ENCODE data around the gene CCDC78. TPM values are rescaled to one million over a fixed set of nuclear protein-coding genes. Genes with fewer than 3 reads are reported as not detected.

The CCDC78 gene
- total and polyA plus RNA-seq, 2 experiments from 2014 or later, result 10.5 to 12.6 TPM

DNA sequence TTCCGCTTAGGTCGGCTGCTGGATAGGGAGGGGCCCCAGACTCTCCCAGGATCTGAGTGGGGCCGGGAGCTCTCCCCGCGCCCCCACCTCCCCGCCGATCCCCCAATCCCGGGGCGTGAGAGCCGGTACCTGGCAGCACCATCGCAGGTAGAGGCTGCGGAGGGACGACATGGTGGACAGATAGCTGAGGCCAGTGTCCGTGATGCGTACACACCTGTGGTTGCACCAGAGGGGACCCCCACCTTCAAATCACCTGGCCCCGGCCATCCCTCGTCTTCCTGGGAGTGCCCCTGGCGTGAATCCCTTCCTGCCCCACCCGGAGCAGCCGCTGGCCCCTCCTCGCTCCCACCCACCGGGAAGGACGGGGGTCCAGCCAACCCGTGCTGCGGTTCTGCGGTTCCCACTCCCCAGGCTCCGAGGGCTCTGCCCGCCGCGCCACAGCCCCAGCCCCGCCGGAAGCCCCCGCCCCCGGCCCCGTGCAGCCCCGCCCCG is 31.3 kb downstream of the CCDC78 start:
- Mint-ChIP-seq H3K36me3 (ENCODE audit: low read depth) (no peaks in the 10 kb centered on the region), H3K4me1 (peaks cover 3% of the 10 kb centered on the region; the same call in 2 of the 3 replicates), H3K9me3 (no peaks in the 10 kb centered on the region; the same call in 1 of the 3 replicates), H3K27me3 (ENCODE audit: insufficient read depth, low read depth, poor library complexity) (peaks cover 57% of the 10 kb centered on the region), H3K27ac (no peak overlapping the region), H3K4me3 (peak overlapping the region; percentile 52; the same call in 2 of the 3 replicates)
- Histone ChIP-seq H3F3A (replicated peaks; ENCODE audit: low read depth) (0 out of 2 replicates have a peak, but pooled peaks cover 3% of the 10 kb centered on the region), H2AFZ (no peak overlapping the region), H3K9me2 (ENCODE audit: insufficient read depth) (no peaks in the 10 kb centered on the region), H3K27ac (ENCODE audit: low read depth) (no peak overlapping the region), H3K4me3 (peak overlapping the region; percentile 68), H4K20me1 (replicated peaks; ENCODE audit: insufficient read depth) (no peaks in the 10 kb centered on the region; the same call in 1 of the 2 replicates), H3K4me2 (peak overlapping the region; percentile 85), H3K27me3 (ENCODE audit: insufficient read depth) (peaks cover 80% of the 10 kb centered on the region), H3K79me2 (replicated peaks; ENCODE audit: insufficient read depth) (no peaks in the 10 kb centered on the region), H3K36me3 (ENCODE audit: insufficient read depth) (no peaks in the 10 kb centered on the region), H3K4me1 (ENCODE audit: insufficient read depth) (no peaks in the 10 kb centered on the region; the same call in 1 of the 2 replicates)
- DNase-seq (ENCODE audit: low spot score), result no peak
- peak; percentile 1; the same call in 2 of the 3 replicates for ATAC-seq
- TF ChIP-seq, protein P1, sequence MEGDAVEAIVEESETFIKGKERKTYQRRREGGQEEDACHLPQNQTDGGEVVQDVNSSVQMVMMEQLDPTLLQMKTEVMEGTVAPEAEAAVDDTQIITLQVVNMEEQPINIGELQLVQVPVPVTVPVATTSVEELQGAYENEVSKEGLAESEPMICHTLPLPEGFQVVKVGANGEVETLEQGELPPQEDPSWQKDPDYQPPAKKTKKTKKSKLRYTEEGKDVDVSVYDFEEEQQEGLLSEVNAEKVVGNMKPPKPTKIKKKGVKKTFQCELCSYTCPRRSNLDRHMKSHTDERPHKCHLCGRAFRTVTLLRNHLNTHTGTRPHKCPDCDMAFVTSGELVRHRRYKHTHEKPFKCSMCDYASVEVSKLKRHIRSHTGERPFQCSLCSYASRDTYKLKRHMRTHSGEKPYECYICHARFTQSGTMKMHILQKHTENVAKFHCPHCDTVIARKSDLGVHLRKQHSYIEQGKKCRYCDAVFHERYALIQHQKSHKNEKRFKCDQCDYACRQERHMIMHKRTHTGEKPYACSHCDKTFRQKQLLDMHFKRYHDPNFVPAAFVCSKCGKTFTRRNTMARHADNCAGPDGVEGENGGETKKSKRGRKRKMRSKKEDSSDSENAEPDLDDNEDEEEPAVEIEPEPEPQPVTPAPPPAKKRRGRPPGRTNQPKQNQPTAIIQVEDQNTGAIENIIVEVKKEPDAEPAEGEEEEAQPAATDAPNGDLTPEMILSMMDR (conservative IDR thresholded peaks at IDR 0.05; ENCODE audit: low read depth in 2 of 2), result no peak
- TF ChIP-seq, protein P2, sequence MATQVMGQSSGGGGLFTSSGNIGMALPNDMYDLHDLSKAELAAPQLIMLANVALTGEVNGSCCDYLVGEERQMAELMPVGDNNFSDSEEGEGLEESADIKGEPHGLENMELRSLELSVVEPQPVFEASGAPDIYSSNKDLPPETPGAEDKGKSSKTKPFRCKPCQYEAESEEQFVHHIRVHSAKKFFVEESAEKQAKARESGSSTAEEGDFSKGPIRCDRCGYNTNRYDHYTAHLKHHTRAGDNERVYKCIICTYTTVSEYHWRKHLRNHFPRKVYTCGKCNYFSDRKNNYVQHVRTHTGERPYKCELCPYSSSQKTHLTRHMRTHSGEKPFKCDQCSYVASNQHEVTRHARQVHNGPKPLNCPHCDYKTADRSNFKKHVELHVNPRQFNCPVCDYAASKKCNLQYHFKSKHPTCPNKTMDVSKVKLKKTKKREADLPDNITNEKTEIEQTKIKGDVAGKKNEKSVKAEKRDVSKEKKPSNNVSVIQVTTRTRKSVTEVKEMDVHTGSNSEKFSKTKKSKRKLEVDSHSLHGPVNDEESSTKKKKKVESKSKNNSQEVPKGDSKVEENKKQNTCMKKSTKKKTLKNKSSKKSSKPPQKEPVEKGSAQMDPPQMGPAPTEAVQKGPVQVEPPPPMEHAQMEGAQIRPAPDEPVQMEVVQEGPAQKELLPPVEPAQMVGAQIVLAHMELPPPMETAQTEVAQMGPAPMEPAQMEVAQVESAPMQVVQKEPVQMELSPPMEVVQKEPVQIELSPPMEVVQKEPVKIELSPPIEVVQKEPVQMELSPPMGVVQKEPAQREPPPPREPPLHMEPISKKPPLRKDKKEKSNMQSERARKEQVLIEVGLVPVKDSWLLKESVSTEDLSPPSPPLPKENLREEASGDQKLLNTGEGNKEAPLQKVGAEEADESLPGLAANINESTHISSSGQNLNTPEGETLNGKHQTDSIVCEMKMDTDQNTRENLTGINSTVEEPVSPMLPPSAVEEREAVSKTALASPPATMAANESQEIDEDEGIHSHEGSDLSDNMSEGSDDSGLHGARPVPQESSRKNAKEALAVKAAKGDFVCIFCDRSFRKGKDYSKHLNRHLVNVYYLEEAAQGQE (IDR thresholded peaks at IDR 0.05; ENCODE audit: unreplicated experiment), result no peak
- TF ChIP-seq ZNF114 (CRISPR knock-in tag; IDR thresholded peaks at IDR 0.05) (no peak), ZNF331 (CRISPR knock-in tag; IDR thresholded peaks at IDR 0.05; ENCODE audit: low read depth) (no peak), POLR2AphosphoS5 (IDR thresholded peaks at IDR 0.05; ENCODE audit: low read depth) (no peak), EZH2 (IDR thresholded peaks at IDR 0.05; ENCODE audit: low read depth, unreplicated experiment) (no peak), CREB1 (CRISPR knock-in tag; IDR thresholded peaks at IDR 0.05; ENCODE audit: low read depth) (no peak), NANOG (IDR thresholded peaks at IDR 0.05; ENCODE audit: borderline replicate concordance) (no peak), STAT1 (IDR thresholded peaks at IDR 0.05; ENCODE audit: unreplicated experiment) (no peak), JUNB (IDR thresholded peaks at IDR 0.05; ENCODE audit: unreplicated experiment) (no peak), EZH2phosphoT487 (IDR thresholded peaks at IDR 0.05; ENCODE audit: unreplicated experiment) (no peak)
- TF ChIP-seq, protein P3, sequence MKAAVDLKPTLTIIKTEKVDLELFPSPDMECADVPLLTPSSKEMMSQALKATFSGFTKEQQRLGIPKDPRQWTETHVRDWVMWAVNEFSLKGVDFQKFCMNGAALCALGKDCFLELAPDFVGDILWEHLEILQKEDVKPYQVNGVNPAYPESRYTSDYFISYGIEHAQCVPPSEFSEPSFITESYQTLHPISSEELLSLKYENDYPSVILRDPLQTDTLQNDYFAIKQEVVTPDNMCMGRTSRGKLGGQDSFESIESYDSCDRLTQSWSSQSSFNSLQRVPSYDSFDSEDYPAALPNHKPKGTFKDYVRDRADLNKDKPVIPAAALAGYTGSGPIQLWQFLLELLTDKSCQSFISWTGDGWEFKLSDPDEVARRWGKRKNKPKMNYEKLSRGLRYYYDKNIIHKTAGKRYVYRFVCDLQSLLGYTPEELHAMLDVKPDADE (IDR thresholded peaks at IDR 0.05), result no peak
- TF ChIP-seq, protein P4, sequence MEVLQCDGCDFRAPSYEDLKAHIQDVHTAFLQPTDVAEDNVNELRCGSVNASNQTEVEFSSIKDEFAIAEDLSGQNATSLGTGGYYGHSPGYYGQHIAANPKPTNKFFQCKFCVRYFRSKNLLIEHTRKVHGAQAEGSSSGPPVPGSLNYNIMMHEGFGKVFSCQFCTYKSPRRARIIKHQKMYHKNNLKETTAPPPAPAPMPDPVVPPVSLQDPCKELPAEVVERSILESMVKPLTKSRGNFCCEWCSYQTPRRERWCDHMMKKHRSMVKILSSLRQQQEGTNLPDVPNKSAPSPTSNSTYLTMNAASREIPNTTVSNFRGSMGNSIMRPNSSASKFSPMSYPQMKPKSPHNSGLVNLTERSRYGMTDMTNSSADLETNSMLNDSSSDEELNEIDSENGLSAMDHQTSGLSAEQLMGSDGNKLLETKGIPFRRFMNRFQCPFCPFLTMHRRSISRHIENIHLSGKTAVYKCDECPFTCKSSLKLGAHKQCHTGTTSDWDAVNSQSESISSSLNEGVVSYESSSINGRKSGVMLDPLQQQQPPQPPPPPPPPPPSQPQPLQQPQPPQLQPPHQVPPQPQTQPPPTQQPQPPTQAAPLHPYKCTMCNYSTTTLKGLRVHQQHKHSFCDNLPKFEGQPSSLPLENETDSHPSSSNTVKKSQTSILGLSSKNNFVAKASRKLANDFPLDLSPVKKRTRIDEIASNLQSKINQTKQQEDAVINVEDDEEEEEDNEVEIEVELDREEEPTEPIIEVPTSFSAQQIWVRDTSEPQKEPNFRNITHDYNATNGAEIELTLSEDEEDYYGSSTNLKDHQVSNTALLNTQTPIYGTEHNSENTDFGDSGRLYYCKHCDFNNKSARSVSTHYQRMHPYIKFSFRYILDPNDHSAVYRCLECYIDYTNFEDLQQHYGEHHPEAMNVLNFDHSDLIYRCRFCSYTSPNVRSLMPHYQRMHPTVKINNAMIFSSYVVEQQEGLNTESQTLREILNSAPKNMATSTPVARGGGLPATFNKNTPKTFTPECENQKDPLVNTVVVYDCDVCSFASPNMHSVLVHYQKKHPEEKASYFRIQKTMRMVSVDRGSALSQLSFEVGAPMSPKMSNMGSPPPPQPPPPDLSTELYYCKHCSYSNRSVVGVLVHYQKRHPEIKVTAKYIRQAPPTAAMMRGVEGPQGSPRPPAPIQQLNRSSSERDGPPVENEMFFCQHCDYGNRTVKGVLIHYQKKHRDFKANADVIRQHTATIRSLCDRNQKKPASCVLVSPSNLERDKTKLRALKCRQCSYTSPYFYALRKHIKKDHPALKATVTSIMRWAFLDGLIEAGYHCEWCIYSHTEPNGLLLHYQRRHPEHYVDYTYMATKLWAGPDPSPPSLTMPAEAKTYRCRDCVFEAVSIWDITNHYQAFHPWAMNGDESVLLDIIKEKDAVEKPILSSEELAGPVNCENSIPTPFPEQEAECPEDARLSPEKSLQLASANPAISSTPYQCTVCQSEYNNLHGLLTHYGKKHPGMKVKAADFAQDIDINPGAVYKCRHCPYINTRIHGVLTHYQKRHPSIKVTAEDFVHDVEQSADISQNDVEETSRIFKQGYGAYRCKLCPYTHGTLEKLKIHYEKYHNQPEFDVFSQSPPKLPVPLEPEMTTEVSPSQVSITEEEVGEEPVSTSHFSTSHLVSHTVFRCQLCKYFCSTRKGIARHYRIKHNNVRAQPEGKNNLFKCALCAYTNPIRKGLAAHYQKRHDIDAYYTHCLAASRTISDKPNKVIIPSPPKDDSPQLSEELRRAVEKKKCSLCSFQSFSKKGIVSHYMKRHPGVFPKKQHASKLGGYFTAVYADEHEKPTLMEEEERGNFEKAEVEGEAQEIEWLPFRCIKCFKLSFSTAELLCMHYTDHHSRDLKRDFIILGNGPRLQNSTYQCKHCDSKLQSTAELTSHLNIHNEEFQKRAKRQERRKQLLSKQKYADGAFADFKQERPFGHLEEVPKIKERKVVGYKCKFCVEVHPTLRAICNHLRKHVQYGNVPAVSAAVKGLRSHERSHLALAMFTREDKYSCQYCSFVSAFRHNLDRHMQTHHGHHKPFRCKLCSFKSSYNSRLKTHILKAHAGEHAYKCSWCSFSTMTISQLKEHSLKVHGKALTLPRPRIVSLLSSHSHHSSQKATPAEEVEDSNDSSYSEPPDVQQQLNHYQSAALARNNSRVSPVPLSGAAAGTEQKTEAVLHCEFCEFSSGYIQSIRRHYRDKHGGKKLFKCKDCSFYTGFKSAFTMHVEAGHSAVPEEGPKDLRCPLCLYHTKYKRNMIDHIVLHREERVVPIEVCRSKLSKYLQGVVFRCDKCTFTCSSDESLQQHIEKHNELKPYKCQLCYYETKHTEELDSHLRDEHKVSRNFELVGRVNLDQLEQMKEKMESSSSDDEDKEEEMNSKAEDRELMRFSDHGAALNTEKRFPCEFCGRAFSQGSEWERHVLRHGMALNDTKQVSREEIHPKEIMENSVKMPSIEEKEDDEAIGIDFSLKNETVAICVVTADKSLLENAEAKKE (CRISPR knock-in tag; IDR thresholded peaks at IDR 0.05), result no peak

Data from GM23338 (cell line).